M059J (cell line): Measurements from ENCODE around the gene PFDN5. TPM values are rescaled to one million over a fixed set of nuclear protein-coding genes. Genes with fewer than 3 reads are reported as not detected.

Experiments
- total RNA-seq: library from RNA; depleted of rRNA; stranded (reverse); fragments of >200 nt; shearing (Covaris generic); gene quantifications from 2 replicates; pipeline ENCODE4 v1.2.3, GENCODE V29; 2014; rRNA removed

Gene PFDN5
- total RNA-seq, 1 experiment from 2014 or later: 498 TPM

Other genes starting within 250 kb of the PFDN5 start
- gene TNS2, start 245.5 kb upstream of the PFDN5 start, total RNA-seq: 31.1 and 39.9 TPM in 2 replicates
- 11.2 and 15.4 TPM in 2 replicates for gene SPRYD3, start 216.2 kb upstream of the PFDN5 start, total RNA-seq
- gene IGFBP6, start 197.9 kb upstream of the PFDN5 start, total RNA-seq: 318 and 394 TPM in 2 replicates
- 0.22 TPM in 1 of 2 replicates, not detected in the other for gene SOAT2, start 192.1 kb upstream of the PFDN5 start, total RNA-seq
- 9.5 and 11.7 TPM in 2 replicates for gene ZNF740, start 114.8 kb upstream of the PFDN5 start, total RNA-seq
- 0.89 and 2.6 TPM in 2 replicates for gene CSAD, start 114.6 kb upstream of the PFDN5 start, total RNA-seq
- not detected in 2 replicates for gene ITGB7, start 88.3 kb upstream of the PFDN5 start, total RNA-seq
- gene RARG, start 63.3 kb upstream of the PFDN5 start, total RNA-seq: 16.7 and 22.1 TPM in 2 replicates
- 2.9 and 9.0 TPM in 2 replicates for gene ESPL1, start 27.2 kb upstream of the PFDN5 start, total RNA-seq
- 43.6 and 53.1 TPM in 2 replicates for gene MYG1, start 4.2 kb downstream of the PFDN5 start, total RNA-seq
- gene AAAS, start 26.1 kb downstream of the PFDN5 start, total RNA-seq: 34.7 and 51.6 TPM in 2 replicates
- gene SP7, start 40.8 kb downstream of the PFDN5 start, total RNA-seq: not detected in 2 replicates
- 26.2 and 41.5 TPM in 2 replicates for gene SP1, start 84.6 kb downstream of the PFDN5 start, total RNA-seq
- not detected in 2 replicates for gene AMHR2, start 128.3 kb downstream of the PFDN5 start, total RNA-seq
- gene PRR13, start 146.2 kb downstream of the PFDN5 start, total RNA-seq: 145 and 146 TPM in 2 replicates
- 90.2 and 194 TPM in 2 replicates for gene PCBP2, start 156.6 kb downstream of the PFDN5 start, total RNA-seq
- gene MAP3K12, start 203.9 kb downstream of the PFDN5 start, total RNA-seq: 5.6 and 7.7 TPM in 2 replicates
- gene TARBP2, start 205.7 kb downstream of the PFDN5 start, total RNA-seq: 29.4 and 31.7 TPM in 2 replicates
- gene NPFF, start 211.9 kb downstream of the PFDN5 start, total RNA-seq: not detected in 2 replicates